ENCODE results near the gene PRSS38.

PRSS38 gene

DNA sequence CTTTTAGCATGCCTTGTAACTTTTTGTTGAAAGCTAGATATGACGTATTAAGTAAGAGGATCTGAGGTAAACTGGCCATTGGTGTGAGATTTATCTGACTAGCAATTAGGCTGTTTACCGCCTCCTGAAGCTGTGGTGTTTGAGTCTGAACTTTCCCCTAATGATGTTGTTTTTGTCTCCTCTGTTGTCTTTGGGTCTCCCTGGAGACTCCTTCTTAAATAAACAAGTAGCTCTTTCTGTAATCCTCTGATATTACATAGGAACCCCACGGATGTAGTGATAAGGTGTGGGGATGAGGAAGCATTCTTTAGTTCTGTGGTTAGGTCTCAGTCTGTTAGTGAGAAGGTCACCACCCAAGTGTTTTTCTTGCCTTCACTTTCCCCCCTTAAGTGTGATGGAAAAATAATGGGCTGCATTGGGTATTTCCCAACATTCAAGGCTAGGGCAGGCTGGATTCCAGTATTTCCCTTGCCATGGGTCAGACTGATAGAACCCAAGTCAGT, 33.0 kb downstream of the PRSS38 start:
- DNase-seq (ENCODE audit: extremely low read depth, low read depth): no peak
- TF ChIP-seq, protein P1, sequence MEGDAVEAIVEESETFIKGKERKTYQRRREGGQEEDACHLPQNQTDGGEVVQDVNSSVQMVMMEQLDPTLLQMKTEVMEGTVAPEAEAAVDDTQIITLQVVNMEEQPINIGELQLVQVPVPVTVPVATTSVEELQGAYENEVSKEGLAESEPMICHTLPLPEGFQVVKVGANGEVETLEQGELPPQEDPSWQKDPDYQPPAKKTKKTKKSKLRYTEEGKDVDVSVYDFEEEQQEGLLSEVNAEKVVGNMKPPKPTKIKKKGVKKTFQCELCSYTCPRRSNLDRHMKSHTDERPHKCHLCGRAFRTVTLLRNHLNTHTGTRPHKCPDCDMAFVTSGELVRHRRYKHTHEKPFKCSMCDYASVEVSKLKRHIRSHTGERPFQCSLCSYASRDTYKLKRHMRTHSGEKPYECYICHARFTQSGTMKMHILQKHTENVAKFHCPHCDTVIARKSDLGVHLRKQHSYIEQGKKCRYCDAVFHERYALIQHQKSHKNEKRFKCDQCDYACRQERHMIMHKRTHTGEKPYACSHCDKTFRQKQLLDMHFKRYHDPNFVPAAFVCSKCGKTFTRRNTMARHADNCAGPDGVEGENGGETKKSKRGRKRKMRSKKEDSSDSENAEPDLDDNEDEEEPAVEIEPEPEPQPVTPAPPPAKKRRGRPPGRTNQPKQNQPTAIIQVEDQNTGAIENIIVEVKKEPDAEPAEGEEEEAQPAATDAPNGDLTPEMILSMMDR (IDR thresholded peaks at IDR 0.05; ENCODE audit: low read depth, low read length): no peak

DNA sequence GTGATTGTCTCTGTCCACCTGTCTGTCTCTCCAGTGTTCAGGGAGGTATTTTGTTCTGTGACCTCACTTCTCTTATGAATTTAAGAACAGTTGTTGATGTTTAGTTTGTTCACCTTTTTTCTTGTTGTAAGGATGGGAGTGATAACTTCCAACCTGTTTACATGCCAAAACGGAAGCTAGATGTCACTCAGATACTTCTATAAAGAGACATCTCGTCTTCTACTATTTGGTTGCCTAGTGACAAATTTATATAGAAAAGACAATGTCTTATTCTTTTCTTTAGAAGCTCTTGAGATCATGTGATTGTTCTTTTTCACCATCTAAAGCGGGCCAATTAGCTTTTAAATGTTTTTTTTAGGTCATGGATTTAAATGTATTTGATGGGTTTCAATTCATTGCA, 33.8 kb downstream of the PRSS38 start:
- DNase-seq (ENCODE audit: extremely low read depth, low read depth): no peak
- TF ChIP-seq, protein P1 (IDR thresholded peaks at IDR 0.05; ENCODE audit: low read depth, low read length): no peak

DNA sequence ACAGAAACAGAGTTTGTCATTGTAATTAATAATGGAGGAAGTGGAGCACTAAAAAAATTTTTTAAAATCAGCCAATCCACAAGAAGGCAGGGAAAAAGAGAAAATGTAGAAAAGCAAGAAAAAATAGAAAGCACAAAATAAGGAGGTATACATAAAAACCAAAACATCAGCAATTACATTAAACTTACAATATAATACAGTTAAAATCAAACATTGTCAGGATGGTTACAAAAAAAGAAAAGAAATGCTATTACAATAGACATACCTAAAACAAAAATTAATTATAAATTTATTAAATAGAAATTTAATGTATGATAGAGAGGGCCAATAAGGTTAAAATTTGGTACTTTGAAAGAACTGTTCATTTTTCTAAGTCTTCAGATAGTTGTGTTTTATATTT, 38.7 kb downstream of the PRSS38 start:
- TF ChIP-seq, protein P1 (IDR thresholded peaks at IDR 0.05; ENCODE audit: low read depth, low read length): no peak
- no peak for DNase-seq (ENCODE audit: extremely low read depth, low read depth)

DNA sequence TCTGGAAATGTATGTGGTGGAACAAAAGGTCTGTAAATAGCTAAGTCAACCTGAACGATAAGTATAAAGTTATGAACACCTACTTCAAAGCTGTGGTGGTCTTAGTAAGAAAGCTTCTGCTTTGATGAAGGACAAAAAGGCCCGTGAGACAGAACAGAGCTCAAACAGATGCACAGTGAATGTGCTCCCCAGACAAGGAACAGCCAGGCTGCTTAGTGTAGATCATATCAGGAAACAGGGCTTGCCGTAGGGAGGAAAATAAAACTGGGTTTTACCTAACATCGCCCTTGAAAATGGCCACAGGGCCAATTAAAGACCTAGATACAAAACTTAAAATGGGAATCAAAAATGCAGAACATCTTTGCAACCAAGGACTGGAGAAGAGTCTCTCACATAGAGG, 40.2 kb downstream of the PRSS38 start:
- TF ChIP-seq, protein P1 (IDR thresholded peaks at IDR 0.05; ENCODE audit: low read depth, low read length): no peak

DNA sequence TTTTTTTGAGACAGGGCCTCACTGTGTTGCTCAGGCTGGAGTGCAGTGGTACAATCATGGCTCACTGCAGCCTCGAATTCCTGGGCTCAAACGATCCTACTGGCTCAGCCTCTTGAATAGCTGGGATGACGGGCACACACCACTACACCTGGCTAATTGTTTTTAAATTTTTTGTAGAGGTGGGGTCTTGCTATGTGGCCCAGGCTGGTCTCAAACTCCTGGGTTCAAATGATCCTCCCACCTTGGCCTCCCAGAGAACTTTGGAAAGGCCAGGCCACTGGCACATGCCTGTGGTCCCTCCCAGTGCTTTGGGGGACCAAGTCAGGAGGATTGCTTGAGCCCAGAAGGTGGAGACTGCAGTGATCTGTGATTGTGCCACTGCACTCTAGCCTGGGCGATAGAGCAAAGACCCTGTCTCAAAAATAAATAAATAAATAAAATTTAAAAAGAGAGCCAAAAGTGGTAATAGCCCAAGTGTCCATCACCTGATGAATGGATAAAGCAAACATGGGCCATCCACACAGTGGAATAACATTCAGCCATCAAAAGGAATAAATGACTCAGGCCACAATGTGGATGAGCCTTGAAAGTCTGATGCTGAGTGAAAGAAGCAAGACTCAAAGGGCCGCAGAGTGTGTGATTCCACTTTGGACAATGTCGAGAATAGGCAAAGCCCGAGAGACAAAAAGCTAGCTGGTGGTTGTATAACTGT, 40.8 kb downstream of the PRSS38 start:
- TF ChIP-seq, protein P1 (IDR thresholded peaks at IDR 0.05; ENCODE audit: low read depth, low read length): no peak
- no peak for DNase-seq (ENCODE audit: extremely low read depth, low read depth)

More for the DNA sequence above, 40.2 kb downstream of the PRSS38 start:
- DNase-seq (ENCODE audit: extremely low read depth, low read depth): no peak

DNA sequence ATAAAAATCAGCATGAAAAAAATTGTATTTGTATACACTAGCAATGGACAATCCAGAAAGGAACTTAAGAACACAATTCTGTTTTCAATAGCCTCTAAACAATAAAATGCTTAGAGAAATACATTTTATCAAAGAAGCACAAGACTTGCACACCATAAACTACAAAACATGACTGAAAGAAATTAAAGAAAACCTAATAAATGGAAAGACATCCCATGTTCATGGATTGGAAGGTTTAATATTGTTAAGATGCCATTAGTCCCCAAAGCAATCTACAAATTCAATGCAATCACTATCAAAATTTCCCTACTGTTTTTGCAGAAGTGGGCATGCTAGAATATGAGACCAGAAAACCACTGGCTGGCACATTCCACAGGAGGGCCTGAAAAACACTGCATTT, 49.4 kb downstream of the PRSS38 start:
- no peak for DNase-seq (ENCODE audit: extremely low read depth, low read depth)
- TF ChIP-seq, protein P1 (IDR thresholded peaks at IDR 0.05; ENCODE audit: low read depth, low read length): no peak

DNA sequence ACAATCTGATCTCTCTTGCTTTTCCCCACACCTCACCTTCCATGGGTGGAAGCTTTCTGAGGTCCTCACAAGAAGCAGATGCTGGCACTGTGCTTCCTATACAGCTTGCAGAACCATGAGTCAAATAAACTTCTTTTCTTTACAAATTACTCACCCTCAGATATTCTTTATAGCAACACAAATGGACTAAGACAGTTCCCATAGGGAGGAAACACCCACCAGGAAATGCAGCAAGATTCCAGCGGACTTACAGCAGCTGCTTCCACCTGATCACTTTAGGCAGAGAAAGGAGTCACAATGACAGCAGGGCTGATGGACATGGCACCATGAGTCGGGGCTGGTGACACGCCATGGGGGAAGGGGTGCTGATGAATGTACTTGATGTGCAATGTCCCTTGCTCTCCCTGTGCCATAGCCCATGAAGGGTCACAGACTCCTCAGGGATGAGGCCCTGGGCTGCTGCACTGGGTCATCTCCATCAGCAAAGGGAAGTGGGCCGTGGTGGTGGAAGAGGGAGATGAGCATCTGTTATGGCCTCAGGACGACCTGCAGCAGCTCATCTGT, 53.9 kb downstream of the PRSS38 start:
- no peak for DNase-seq (ENCODE audit: extremely low read depth, low read depth)
- TF ChIP-seq, protein P1 (IDR thresholded peaks at IDR 0.05; ENCODE audit: low read depth, low read length): no peak

All from AG09319 (cell line).